Stimulated activated CD4-positive, alpha-beta T cell treated with anti-CD3 and anti-CD28 coated beads, TNF-alpha, amount 100 ng/mL, for 24 hours (primary cell): ENCODE data around the gene AVPI1.
"Not testable (repeated sequence)": the region's sequence is repeated elsewhere in the genome, so short reads cannot be mapped to it uniquely, and the experiment has no call there.

Experiments used
- DNase-seq, 3 experiments: peaks; one replicate each; pipeline ENCODE4 v3.0.0-alpha.2; 2020; ENCODE audit warnings: low read depth in 3 of 3

The AVPI1 gene

GRCh38 chr10:97711640-97712572 is 24.9 kb upstream of the AVPI1 start:
- no peak for DNase-seq

GRCh38 chr10:97708976-97709946 is 22.2 kb upstream of the AVPI1 start:
- peak in 1 of 3 experiments; percentile 30 for DNase-seq

GRCh38 chr10:97708167-97708566 is 21.1 kb upstream of the AVPI1 start:
- no peak for DNase-seq

- DNase-seq, result no peak
Measured at GRCh38 chr10:97707134-97707861, 20.3 kb upstream of the AVPI1 start.

- no peak for DNase-seq
Measured at GRCh38 chr10:97705006-97705670, 18.1 kb upstream of the AVPI1 start.

GRCh38 chr10:97704341-97704740 is 17.3 kb upstream of the AVPI1 start:
- DNase-seq, result no peak

- no peak for DNase-seq
Measured at GRCh38 chr10:97703398-97704067, 16.5 kb upstream of the AVPI1 start.

GRCh38 chr10:97701438-97702069 is 14.5 kb upstream of the AVPI1 start:
- peak in 1 of 3 experiments; percentile 19 for DNase-seq

- not testable (repeated sequence) for DNase-seq
Measured at GRCh38 chr10:97698072-97698655, 11.1 kb upstream of the AVPI1 start.

GRCh38 chr10:97690133-97690532 is 3.1 kb upstream of the AVPI1 start:
- no peak for DNase-seq

GRCh38 chr10:97689559-97690020 is 2.5 kb upstream of the AVPI1 start:
- DNase-seq, result no peak

GRCh38 chr10:97687785-97688781 is 1.0 kb upstream of the AVPI1 start:
- DNase-seq, result no peak

GRCh38 chr10:97686301-97686961 is 610 bp downstream of the AVPI1 start:
- no peak for DNase-seq

GRCh38 chr10:97685395-97685958 is 1.6 kb downstream of the AVPI1 start:
- no peak for DNase-seq

- no peak for DNase-seq
Measured at GRCh38 chr10:97684866-97685394, 2.1 kb downstream of the AVPI1 start.

GRCh38 chr10:97684368-97684713 is 2.7 kb downstream of the AVPI1 start:
- not testable (repeated sequence) for DNase-seq
